GM23338 (cell line): ENCODE data around the gene SYNE2.

Source experiments
- EZH2 ChIP-seq: fragments of 200-600 bp; sonication (generic); IDR thresholded peaks from one replicate; pipeline ENCODE4 v1.8.0; 2017; ENCODE audit warnings: antibody characterized with exemption, mild to moderate bottlenecking, low read depth; ENCODE audit not compliant: unreplicated experiment
- TF ChIP-seq, protein P1 (sequence below), 2 experiments: fragments of 200-600 bp in 1 of 2; sonication (generic) in 1 of 2; conservative IDR thresholded peaks; 2 replicates each; pipeline versions ENCODE4 v1.5.1 to v1.6.1; 2016 to 2017; ENCODE audit warnings: antibody characterized with exemption in 2 of 2, low read depth in 2 of 2, mild to moderate bottlenecking in 2 of 2, moderate library complexity in 1 of 2

DNA sequence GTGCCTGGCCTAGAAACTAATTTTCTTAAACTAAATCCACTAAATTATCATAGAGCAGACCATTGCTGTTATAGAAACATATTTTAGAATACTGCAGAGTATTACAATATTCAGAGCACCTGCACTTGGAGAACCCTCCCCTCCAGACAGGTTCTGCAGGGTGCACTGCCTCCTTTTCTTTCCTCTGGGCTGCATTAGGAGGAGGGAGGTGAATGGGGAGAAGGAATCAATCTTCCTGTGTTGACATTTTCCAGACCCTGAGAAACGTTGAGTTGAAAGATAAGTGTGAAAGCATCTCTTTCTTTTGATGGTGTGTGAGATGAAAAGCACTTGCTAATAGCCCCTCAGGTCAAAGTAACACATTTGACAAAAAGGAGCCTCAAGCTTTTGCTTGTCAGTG lies 7.3 kb downstream of the SYNE2 start:
- TF ChIP-seq, protein P1, sequence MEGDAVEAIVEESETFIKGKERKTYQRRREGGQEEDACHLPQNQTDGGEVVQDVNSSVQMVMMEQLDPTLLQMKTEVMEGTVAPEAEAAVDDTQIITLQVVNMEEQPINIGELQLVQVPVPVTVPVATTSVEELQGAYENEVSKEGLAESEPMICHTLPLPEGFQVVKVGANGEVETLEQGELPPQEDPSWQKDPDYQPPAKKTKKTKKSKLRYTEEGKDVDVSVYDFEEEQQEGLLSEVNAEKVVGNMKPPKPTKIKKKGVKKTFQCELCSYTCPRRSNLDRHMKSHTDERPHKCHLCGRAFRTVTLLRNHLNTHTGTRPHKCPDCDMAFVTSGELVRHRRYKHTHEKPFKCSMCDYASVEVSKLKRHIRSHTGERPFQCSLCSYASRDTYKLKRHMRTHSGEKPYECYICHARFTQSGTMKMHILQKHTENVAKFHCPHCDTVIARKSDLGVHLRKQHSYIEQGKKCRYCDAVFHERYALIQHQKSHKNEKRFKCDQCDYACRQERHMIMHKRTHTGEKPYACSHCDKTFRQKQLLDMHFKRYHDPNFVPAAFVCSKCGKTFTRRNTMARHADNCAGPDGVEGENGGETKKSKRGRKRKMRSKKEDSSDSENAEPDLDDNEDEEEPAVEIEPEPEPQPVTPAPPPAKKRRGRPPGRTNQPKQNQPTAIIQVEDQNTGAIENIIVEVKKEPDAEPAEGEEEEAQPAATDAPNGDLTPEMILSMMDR (conservative IDR thresholded peaks at IDR 0.05; ENCODE audit: low read depth in 2 of 2): no peak
- TF ChIP-seq EZH2: no peak
